SK-N-MC (cell line): ENCODE measurements around the gene DNPEP.

Experiments used
- EZH2 ChIP-seq: fragments of 200-600 bp; sonication (generic); IDR thresholded peaks from one replicate; pipeline ENCODE4 v1.6.1; 2017; ENCODE audit warnings: antibody characterized with exemption
- POLR2AphosphoS5 ChIP-seq: IDR thresholded peaks from 2 replicates; pipeline ENCODE4 v1.6.1; 2012; ENCODE audit warnings: mild to moderate bottlenecking, low read depth, low read length, borderline replicate concordance

DNA sequence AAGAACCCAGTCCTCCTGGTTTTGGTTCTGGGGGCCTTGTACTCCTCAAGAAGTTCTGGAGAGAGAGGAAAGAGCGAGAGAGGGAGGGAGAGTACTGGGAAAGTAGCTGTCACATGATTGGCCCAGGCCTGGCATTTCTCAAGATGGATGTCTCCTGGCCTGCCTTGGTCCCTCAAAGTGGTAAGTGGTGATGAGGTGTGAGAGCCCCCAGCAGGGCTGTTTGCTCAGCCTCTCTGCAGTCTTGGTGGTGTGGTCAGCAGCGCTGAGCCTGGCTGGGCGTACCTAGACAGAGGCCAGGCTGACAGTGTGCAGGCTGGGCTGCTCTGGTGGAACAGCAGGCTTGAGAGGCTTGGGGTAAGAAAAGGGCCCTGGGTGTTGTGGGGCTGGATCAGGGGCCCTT is 49.4 kb upstream of the DNPEP start:
- no peak for TF ChIP-seq EZH2
- no peak for TF ChIP-seq POLR2AphosphoS5
